Stomach (tissue), 9 donors: Measurements from ENCODE around the gene CAPN5. TPM values are rescaled to one million over a fixed set of nuclear protein-coding genes. Genes with fewer than 3 reads are reported as not detected.

ENCODE experiments used
- DNase-seq, 2 donors: peaks; one replicate each; pipeline versions ENCODE4 v3.0.0 to v3.0.0-alpha.2; 2013 to 2019
- H3K27ac ChIP-seq, 5 donors: fragments of 200-600 bp in 4 of 5; sonication (generic) in 4 of 5; one replicate each; pipeline ENCODE4 v1.5.1; 2013 to 2019; ENCODE audit warnings: mild to moderate bottlenecking in 1 of 5, moderate library complexity in 1 of 5
- H3K27me3 ChIP-seq, 3 donors: fragments of 200-600 bp; sonication (generic); one replicate each; pipeline ENCODE4 v1.5.1; 2017 to 2019; ENCODE audit warnings: mixed run types in 1 of 3
- H3K36me3 ChIP-seq, 4 donors: fragments of 200-600 bp; sonication (generic); 1 replicate in 3 of 4; 2 replicates in 1 of 4; pipeline ENCODE4 v1.5.1; 2016 to 2019
- H3K4me1 ChIP-seq, 4 donors: fragments of 200-600 bp; sonication (generic); one replicate each; pipeline ENCODE4 v1.5.1; 2016 to 2019
- H3K4me3 ChIP-seq, 4 donors: fragments of 200-600 bp; sonication (generic) in 3 of 4; one replicate each; pipeline ENCODE4 v1.5.1; 2016 to 2019; ENCODE audit warnings: mild to moderate bottlenecking in 1 of 4
- H3K9me3 ChIP-seq, 4 donors: fragments of 200-600 bp; sonication (generic); one replicate each; pipeline ENCODE4 v1.5.1; 2016 to 2019
- CTCF ChIP-seq, 7 experiments: fragments of 450-650 bp in 4 of 7; fragments of 200-600 bp in 3 of 7; sonication (generic) in 3 of 7; IDR thresholded peaks; one replicate each; pipeline ENCODE4 v1.5.1; 2016 to 2019; ENCODE audit warnings: antibody characterized with exemption in 7 of 7, control low read depth in 2 of 7, mild to moderate bottlenecking in 1 of 7
- EP300 ChIP-seq: sonication (generic); formaldehyde crosslinking; IDR thresholded peaks from one replicate; pipeline ENCODE4 v1.6.1; 2017; ENCODE audit warnings: antibody characterized with exemption
- POLR2A ChIP-seq, 4 donors: fragments of 450-650 bp; IDR thresholded peaks; one replicate each; pipeline ENCODE4 v1.6.1; 2016; ENCODE audit warnings: antibody characterized with exemption in 4 of 4, control low read depth in 2 of 4, mild to moderate bottlenecking in 1 of 4, moderate library complexity in 1 of 4
- POLR2AphosphoS5 ChIP-seq, 3 donors: sonication (generic); formaldehyde crosslinking; IDR thresholded peaks; one replicate each; pipeline ENCODE4 v1.6.1; 2016; ENCODE audit warnings: antibody characterized with exemption in 3 of 3
- WGBS, 5 donors: extraction: QIAGEN DNeasy Blood & Tissue Kit in 3 of 5; methylation state at CpG; one replicate each; pipeline versions ENCODE4 v1.1.5 to v1.1.7; 2013 to 2018; 5-methylcytosine and 5-hydroxymethylcytosine counted together
- intact Hi-C: fragments of 100-400 bp; cut with DNase I; formaldehyde crosslinking; loops from one replicate; pipeline ENCODE4 v1.15.1; 2023; ENCODE audit warnings: low total_unique reads
- polyA plus RNA-seq, 3 donors: library from polyadenylated mRNA; stranded (reverse); fragments of 200-250 nt; gene quantifications; one replicate each; pipeline ENCODE4 v1.2.3, GENCODE V29; 2013
- total RNA-seq, 5 donors: library from RNA; depleted of rRNA; stranded (reverse); fragments of >200 nt; gene quantifications; one replicate each; pipeline versions ENCODE4 v1.1.0 to v1.2.3, GENCODE V29; 2014 to 2016
- donor health status: healthy with polysubstance abuse.
- donor health status: Bipolar disorder and iron deficiency.
- donor health status: healthy.

Gene CAPN5
- total and polyA plus RNA-seq, 8 donors: 10.0 to 110 (median 65.9) TPM

- H3K36me3 ChIP-seq: peaks cover 6 to 32% (median 28%) of the 10 kb centered on the region in 4 donors
- peak overlapping the region in 2 of 5 donors; percentile 86 for H3K27ac ChIP-seq
- H3K27me3 ChIP-seq: no peaks in the 10 kb centered on the region
- no peak for DNase-seq
- peaks cover 41 to 90% (median 65%) of the 10 kb centered on the region in 4 donors for H3K4me1 ChIP-seq
- TF ChIP-seq POLR2A (IDR thresholded peaks at IDR 0.05): no peak
- no peak for TF ChIP-seq POLR2AphosphoS5 (IDR thresholded peaks at IDR 0.05)
- no peak for TF ChIP-seq CTCF (IDR thresholded peaks at IDR 0.05)
- no peak for TF ChIP-seq EP300
- H3K9me3 ChIP-seq: no peaks in the 10 kb centered on the region
- H3K4me3 ChIP-seq: no peak overlapping the region
- 66 to 84% (median 72%) methylated on average over 3 to 4 of the region's 4 CpGs for WGBS, 5 donors
- intact Hi-C loops: loop anchor here (5.0 kb wide), 1 partner anchor 43 kb away; no protein-coding TSS in a partner anchor
Observed at GRCh38 chr11:77090046-77090372, 23.2 kb downstream of the CAPN5 start.

GRCh38 chr11:77090373-77091111, 23.8 kb downstream of the CAPN5 start:
- WGBS, 5 donors: 53 to 65% (median 59%) methylated on average over 7 to 13 of the region's 13 CpGs
- H3K36me3 ChIP-seq: peaks cover 1 to 37% (median 28%) of the 10 kb centered on the region in 4 donors
- TF ChIP-seq CTCF (IDR thresholded peaks at IDR 0.05): no peak
- no peak for TF ChIP-seq POLR2AphosphoS5 (IDR thresholded peaks at IDR 0.05)
- no peak for TF ChIP-seq EP300
- TF ChIP-seq POLR2A (IDR thresholded peaks at IDR 0.05): no peak
- no peaks in the 10 kb centered on the region for H3K9me3 ChIP-seq
- no peaks in the 10 kb centered on the region for H3K27me3 ChIP-seq
- DNase-seq: no peak
- intact Hi-C loops: loop anchor here (5.0 kb wide), 1 partner anchor 43 kb away; no protein-coding TSS in a partner anchor
- H3K4me1 ChIP-seq: peaks cover 39 to 90% (median 68%) of the 10 kb centered on the region in 4 donors
- peak overlapping the region in 2 of 5 donors; percentile 86 for H3K27ac ChIP-seq
- H3K4me3 ChIP-seq: no peak overlapping the region

GRCh38 chr11:77091146-77091940, 24.6 kb downstream of the CAPN5 start:
- H3K4me1 ChIP-seq: peaks cover 31 to 88% (median 63%) of the 10 kb centered on the region in 4 donors
- no peak overlapping the region for H3K4me3 ChIP-seq
- peak; percentile 90 to 92 for DNase-seq
- H3K27ac ChIP-seq: peak overlapping the region in 2 of 5 donors; percentile 86
- H3K9me3 ChIP-seq: no peaks in the 10 kb centered on the region
- intact Hi-C loops: loop anchor here (5.0 kb wide), 1 partner anchor 44 kb away; no protein-coding TSS in a partner anchor
- peak in 5 of 7 experiments; percentile 86 to 96 (median 92) for TF ChIP-seq CTCF (IDR thresholded peaks at IDR 0.05)
- TF ChIP-seq POLR2A (IDR thresholded peaks at IDR 0.05): no peak
- TF ChIP-seq EP300: no peak
- peak in 1 of 3 donors; percentile 41 for TF ChIP-seq POLR2AphosphoS5 (IDR thresholded peaks at IDR 0.05)
- WGBS, 5 donors: 29 to 54% (median 32%) methylated on average over 5 to 9 of the region's 9 CpGs
- no peaks in the 10 kb centered on the region for H3K27me3 ChIP-seq
- H3K36me3 ChIP-seq: peaks cover 0 to 34% (median 22%) of the 10 kb centered on the region in 4 donors

GRCh38 chr11:77092382-77092781, 25.6 kb downstream of the CAPN5 start:
- peak overlapping the region in 1 of 5 donors; percentile 41 for H3K27ac ChIP-seq
- H3K9me3 ChIP-seq: no peaks in the 10 kb centered on the region
- TF ChIP-seq POLR2A (IDR thresholded peaks at IDR 0.05): no peak
- no peak for TF ChIP-seq POLR2AphosphoS5 (IDR thresholded peaks at IDR 0.05)
- TF ChIP-seq EP300: no peak
- no peak for TF ChIP-seq CTCF (IDR thresholded peaks at IDR 0.05)
- intact Hi-C loops: loop anchor here (5.0 kb wide), 1 partner anchor 45 kb away; no protein-coding TSS in a partner anchor
- H3K27me3 ChIP-seq: no peaks in the 10 kb centered on the region
- H3K36me3 ChIP-seq: peaks cover 0 to 27% (median 22%) of the 10 kb centered on the region in 4 donors
- 63 to 81% (median 74%) methylated on average over 6 to 7 of the region's 7 CpGs for WGBS, 5 donors
- DNase-seq: no peak
- peaks cover 21 to 83% (median 53%) of the 10 kb centered on the region in 4 donors for H3K4me1 ChIP-seq
- no peak overlapping the region for H3K4me3 ChIP-seq
